Smooth muscle cell (in vitro differentiated cells): Measurements from ENCODE around the gene CARHSP1. TPM values are rescaled to one million over a fixed set of nuclear protein-coding genes. Genes with fewer than 3 reads are reported as not detected.
"Not testable (repeated sequence)": the region's sequence is repeated elsewhere in the genome, so short reads cannot be mapped to it uniquely, and the experiment has no call there.

Experiments used
- DNase-seq: peaks from one replicate; lab custom pipeline; 2025; ENCODE audit not compliant: unreplicated experiment; lab: John Stamatoyannopoulos, UW
- H2AFZ ChIP-seq: fragments of 200-600 bp; sonication (generic); 2 replicates; pipeline ENCODE4 v1.6.0; 2016; ENCODE audit warnings: antibody characterized with exemption, low read depth, mild to moderate bottlenecking
- H3F3A ChIP-seq: fragments of 200-600 bp; sonication (generic); 2 replicates; pipeline ENCODE4 v1.6.0; 2017; ENCODE audit warnings: antibody characterized with exemption, low read depth
- H3K27ac ChIP-seq: fragments of 200-600 bp; sonication (generic); 2 replicates; pipeline ENCODE4 v1.5.1; 2016; ENCODE audit warnings: low read depth, mild to moderate bottlenecking
- H3K27me3 ChIP-seq: fragments of 200-600 bp; sonication (generic); 2 replicates; pipeline ENCODE4 v1.6.1; 2016; ENCODE audit warnings: low read depth, mild to moderate bottlenecking
- H3K36me3 ChIP-seq: fragments of 200-600 bp; sonication (generic); 2 replicates; pipeline ENCODE4 v1.5.1; 2016; ENCODE audit warnings: low read depth
- H3K4me1 ChIP-seq: fragments of 200-600 bp; sonication (generic); 2 replicates; pipeline ENCODE4 v1.5.1; 2016; ENCODE audit warnings: low read depth
- H3K4me2 ChIP-seq: fragments of 200-600 bp; sonication (generic); 2 replicates; pipeline ENCODE4 v1.6.0; 2016; ENCODE audit warnings: mild to moderate bottlenecking
- H3K4me3 ChIP-seq: fragments of 200-600 bp; sonication (generic); 2 replicates; pipeline ENCODE4 v1.5.1; 2016; ENCODE audit warnings: mild to moderate bottlenecking
- H3K79me2 ChIP-seq: fragments of 200-600 bp; sonication (generic); 2 replicates; pipeline ENCODE4 v1.6.0; 2016; ENCODE audit warnings: low read depth, mild to moderate bottlenecking
- H3K9ac ChIP-seq: fragments of 200-600 bp; sonication (generic); 2 replicates; pipeline ENCODE4 v1.6.0; 2016; ENCODE audit warnings: low read depth
- H3K9me3 ChIP-seq: fragments of 200-600 bp; sonication (generic); replicated peaks from 2 replicates; pipeline ENCODE4 v1.5.1; 2016; ENCODE audit warnings: low read depth
- H4K20me1 ChIP-seq: fragments of 200-600 bp; sonication (generic); 2 replicates; pipeline ENCODE4 v1.6.0; 2016; ENCODE audit warnings: low read depth
- whole genome bisulfite sequencing: methylation state at CpG from one replicate; pipeline ENCODE4 v1.1.7; 2016; ENCODE audit warnings: low lambda C conversion rate; 5-methylcytosine and 5-hydroxymethylcytosine counted together
- polyA plus RNA-seq: library from polyadenylated mRNA; unstranded; fragments of >200 nt; fragmentation: Nextera tagmentation; extraction: Ambion mirVana; gene quantifications from 2 replicates; pipeline ENCODE4 v1.2.1, GENCODE V29; 2016
- total RNA-seq: library from RNA; depleted of rRNA; stranded (reverse); fragments of >200 nt; gene quantifications from 2 replicates; pipeline ENCODE4 v1.2.3, GENCODE V29; 2014
- TF ChIP-seq, protein P1 (sequence below): fragments of 200-600 bp; sonication (generic); IDR thresholded peaks from 2 replicates; pipeline ENCODE4 v1.5.1; 2017; ENCODE audit warnings: borderline replicate concordance, mild to moderate bottlenecking, antibody characterized with exemption; ENCODE audit not compliant: insufficient read depth, poor library complexity, severe bottlenecking

Gene CARHSP1
- total and polyA plus RNA-seq, 2 experiments from 2014 or later, result 62.6 to 94.0 TPM

DNA sequence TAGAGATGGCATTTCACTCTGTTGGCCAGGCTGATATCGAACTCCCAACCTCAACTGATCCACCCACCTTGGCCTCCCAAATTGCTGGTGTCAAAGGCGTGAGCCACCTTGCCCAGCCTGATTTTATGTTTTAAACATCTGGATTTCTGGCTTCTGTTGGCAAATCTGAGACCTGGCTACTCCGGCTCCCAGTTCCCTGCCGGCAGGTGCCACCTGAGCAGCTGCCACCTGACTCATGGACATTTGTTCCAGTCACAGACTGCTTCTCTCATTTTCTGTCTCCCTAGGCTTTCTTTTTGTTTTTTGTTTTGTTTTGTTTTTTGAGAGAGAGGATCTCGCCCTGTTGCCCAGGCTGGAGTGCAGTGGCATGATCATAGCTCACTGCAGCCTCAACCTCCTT lies 61.6 kb downstream of the CARHSP1 start:
- TF ChIP-seq, protein P1, sequence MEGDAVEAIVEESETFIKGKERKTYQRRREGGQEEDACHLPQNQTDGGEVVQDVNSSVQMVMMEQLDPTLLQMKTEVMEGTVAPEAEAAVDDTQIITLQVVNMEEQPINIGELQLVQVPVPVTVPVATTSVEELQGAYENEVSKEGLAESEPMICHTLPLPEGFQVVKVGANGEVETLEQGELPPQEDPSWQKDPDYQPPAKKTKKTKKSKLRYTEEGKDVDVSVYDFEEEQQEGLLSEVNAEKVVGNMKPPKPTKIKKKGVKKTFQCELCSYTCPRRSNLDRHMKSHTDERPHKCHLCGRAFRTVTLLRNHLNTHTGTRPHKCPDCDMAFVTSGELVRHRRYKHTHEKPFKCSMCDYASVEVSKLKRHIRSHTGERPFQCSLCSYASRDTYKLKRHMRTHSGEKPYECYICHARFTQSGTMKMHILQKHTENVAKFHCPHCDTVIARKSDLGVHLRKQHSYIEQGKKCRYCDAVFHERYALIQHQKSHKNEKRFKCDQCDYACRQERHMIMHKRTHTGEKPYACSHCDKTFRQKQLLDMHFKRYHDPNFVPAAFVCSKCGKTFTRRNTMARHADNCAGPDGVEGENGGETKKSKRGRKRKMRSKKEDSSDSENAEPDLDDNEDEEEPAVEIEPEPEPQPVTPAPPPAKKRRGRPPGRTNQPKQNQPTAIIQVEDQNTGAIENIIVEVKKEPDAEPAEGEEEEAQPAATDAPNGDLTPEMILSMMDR, result no peak
- 99% methylated on average over 5 of the region's 5 CpGs for WGBS
- peaks cover 45% of the 10 kb centered on the region for H3K36me3 ChIP-seq

DNA sequence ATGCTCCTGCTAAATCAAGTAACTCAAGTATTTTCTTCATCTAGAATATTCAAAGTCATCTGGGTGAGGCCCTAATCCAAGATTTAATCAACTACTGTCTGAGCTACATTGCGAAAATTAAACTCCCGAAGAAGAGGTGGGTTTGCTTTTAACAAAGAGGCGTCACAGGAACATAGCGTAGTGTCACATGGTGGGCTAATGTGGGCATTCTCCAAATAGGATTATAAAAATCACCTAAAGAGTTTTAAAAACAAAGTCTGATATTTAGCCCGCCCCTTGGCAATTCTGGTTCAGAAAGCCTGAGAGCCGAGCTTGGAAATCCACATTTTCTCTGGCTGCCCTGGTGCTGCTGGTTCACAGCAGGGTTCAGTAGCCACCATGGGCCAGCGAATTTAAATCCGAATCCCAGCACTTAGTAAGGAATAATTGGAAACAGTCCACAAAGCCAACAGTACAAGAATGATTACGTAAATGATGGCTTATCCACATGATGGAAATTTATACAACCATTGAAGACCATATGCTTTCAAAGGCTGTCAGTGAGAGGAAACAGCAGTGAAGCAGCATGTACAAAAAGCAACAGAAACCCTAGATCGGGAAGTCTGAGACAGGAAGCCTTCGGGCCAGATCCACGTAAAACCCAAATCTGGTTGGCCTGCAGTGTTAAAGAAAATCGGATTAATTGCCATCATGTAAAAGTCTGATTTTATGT lies 62.4 kb downstream of the CARHSP1 start:
- Histone ChIP-seq H4K20me1 (peaks cover 99% of the 10 kb centered on the region), H3K4me2 (no peak overlapping the region), H3K36me3 (peaks cover 43% of the 10 kb centered on the region), H2AFZ (no peak overlapping the region), H3K9ac (no peak overlapping the region), H3K27ac (no peak overlapping the region), H3F3A (no peaks in the 10 kb centered on the region), H3K9me3 (no peaks in the 10 kb centered on the region), H3K79me2 (peaks cover 68% of the 10 kb centered on the region), H3K27me3 (no peaks in the 10 kb centered on the region), H3K4me1 (no peaks in the 10 kb centered on the region), H3K4me3 (no peak overlapping the region)
- no peak for DNase-seq
- 95% methylated on average over 13 of the region's 13 CpGs for WGBS
- TF ChIP-seq, protein P1, result no peak

More for the DNA sequence above, 61.6 kb downstream of the CARHSP1 start:
- H3K79me2 ChIP-seq, result peaks cover 61% of the 10 kb centered on the region
- H3K9ac ChIP-seq, result no peak overlapping the region
- H2AFZ ChIP-seq, result no peak overlapping the region
- H3K27me3 ChIP-seq, result no peaks in the 10 kb centered on the region
- no peak overlapping the region for H3K27ac ChIP-seq
- no peaks in the 10 kb centered on the region for H3K9me3 ChIP-seq
- no peaks in the 10 kb centered on the region for H3K4me1 ChIP-seq
- no peak overlapping the region for H3K4me2 ChIP-seq
- peaks cover 99% of the 10 kb centered on the region for H4K20me1 ChIP-seq
- no peaks in the 10 kb centered on the region for H3F3A ChIP-seq
- H3K4me3 ChIP-seq, result no peak overlapping the region
- no peak for DNase-seq

DNA sequence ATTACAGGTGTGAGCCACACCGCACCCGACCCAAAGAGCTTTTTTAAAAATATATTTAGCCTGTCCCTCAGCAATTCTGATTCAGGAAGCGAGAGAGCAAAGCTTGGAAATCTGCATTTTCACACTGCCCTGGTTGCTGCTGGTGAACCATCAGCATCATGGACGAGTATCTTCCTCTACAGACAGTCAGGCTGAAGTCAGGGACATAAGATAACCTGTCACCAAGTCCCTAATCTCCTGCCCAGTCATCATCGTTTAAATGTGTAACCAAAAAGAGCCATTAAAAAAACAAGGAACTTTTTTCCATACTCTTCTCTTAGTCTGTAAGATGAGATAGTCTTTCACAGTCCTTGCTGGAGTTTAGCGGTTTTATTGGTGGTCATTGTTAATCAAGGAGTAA lies 64.5 kb downstream of the CARHSP1 start:
- Histone ChIP-seq H2AFZ (no peak overlapping the region), H3K9me3 (no peaks in the 10 kb centered on the region), H3K4me1 (peaks cover 2% of the 10 kb centered on the region), H3K4me3 (no peak overlapping the region), H3K27ac (no peak overlapping the region), H3K79me2 (peaks cover 83% of the 10 kb centered on the region), H3K27me3 (no peaks in the 10 kb centered on the region), H4K20me1 (peaks cover 99% of the 10 kb centered on the region), H3F3A (no peaks in the 10 kb centered on the region), H3K4me2 (no peak overlapping the region), H3K9ac (no peak overlapping the region), H3K36me3 (peaks cover 32% of the 10 kb centered on the region)
- TF ChIP-seq, protein P1, result no peak
- WGBS, result 95% methylated on average over 6 of the region's 6 CpGs
- DNase-seq, result no peak

DNA sequence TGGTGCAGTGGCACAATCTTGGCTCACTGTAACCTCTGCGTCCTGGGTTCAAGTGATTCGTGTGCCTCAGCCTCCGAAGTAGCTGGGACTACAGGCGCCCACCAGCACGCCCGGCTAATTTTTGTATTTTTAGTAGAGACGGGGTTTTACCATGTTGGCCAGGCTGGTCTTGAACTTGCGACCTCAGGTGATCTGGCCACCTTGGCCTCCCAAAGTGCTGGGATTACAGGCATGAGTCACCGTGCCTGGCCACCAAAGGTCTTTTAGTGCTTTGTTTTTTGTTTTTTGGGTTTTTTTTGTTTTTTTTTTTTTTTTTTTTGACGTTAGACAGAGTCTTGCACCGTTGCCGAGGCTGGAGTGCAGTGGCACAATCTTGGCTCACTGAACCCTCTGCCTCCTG lies 65.1 kb downstream of the CARHSP1 start:
- not testable (repeated sequence) for H3K27me3 ChIP-seq, H3F3A ChIP-seq, H2AFZ ChIP-seq, H3K27ac ChIP-seq, H3K4me2 ChIP-seq, DNase-seq, H3K4me1 ChIP-seq, H3K4me3 ChIP-seq, H3K9me3 ChIP-seq, H3K9ac ChIP-seq
- WGBS, result 96% methylated on average over 10 of the region's 12 CpGs
- peaks cover 95% of the 10 kb centered on the region for H4K20me1 ChIP-seq
- peaks cover 27% of the 10 kb centered on the region for H3K36me3 ChIP-seq
- H3K79me2 ChIP-seq, result peaks cover 88% of the 10 kb centered on the region

Other genes with a start within 250 kb of the CARHSP1 start
- 19.2 and 21.2 TPM in 2 replicates for gene METTL22, start 247.3 kb downstream of the CARHSP1 start, total RNA-seq
- 33.0 and 37.4 TPM in 2 replicates for gene METTL22, start 247.3 kb downstream of the CARHSP1 start, polyA plus RNA-seq
- 9.2 and 11.9 TPM in 2 replicates for gene ABAT, start 194.4 kb downstream of the CARHSP1 start, total RNA-seq
- 10.6 and 11.3 TPM in 2 replicates for gene ABAT, start 194.4 kb downstream of the CARHSP1 start, polyA plus RNA-seq
- 1.1 and 1.3 TPM in 2 replicates for gene TMEM186, start 71.4 kb downstream of the CARHSP1 start, total RNA-seq
- 9.7 and 10.6 TPM in 2 replicates for gene TMEM186, start 71.4 kb downstream of the CARHSP1 start, polyA plus RNA-seq
- gene PMM2, start 71.2 kb downstream of the CARHSP1 start, total RNA-seq, result 31.4 and 47.5 TPM in 2 replicates
- 33.5 and 40.6 TPM in 2 replicates for gene PMM2, start 71.2 kb downstream of the CARHSP1 start, polyA plus RNA-seq
- gene LITAFD, start 13.3 kb upstream of the CARHSP1 start, total RNA-seq, result not detected in 2 replicates
- 0.37 TPM in 1 of 2 replicates, not detected in the other for gene LITAFD, start 13.3 kb upstream of the CARHSP1 start, polyA plus RNA-seq
- gene USP7, start 94.9 kb upstream of the CARHSP1 start, total RNA-seq, result 50.7 and 60.8 TPM in 2 replicates
- 52.1 and 55.6 TPM in 2 replicates for gene USP7, start 94.9 kb upstream of the CARHSP1 start, polyA plus RNA-seq
- 77.5 and 86.7 TPM in 2 replicates for gene HAPSTR1, start 222.6 kb upstream of the CARHSP1 start, total RNA-seq
- 26.7 and 29.1 TPM in 2 replicates for gene HAPSTR1, start 222.6 kb upstream of the CARHSP1 start, polyA plus RNA-seq